Measurements from ENCODE around the gene DISP3.
A peak's percentile ranks its signal among the peaks of the same experiment; 100 is the strongest.

The DISP3 gene

DNA sequence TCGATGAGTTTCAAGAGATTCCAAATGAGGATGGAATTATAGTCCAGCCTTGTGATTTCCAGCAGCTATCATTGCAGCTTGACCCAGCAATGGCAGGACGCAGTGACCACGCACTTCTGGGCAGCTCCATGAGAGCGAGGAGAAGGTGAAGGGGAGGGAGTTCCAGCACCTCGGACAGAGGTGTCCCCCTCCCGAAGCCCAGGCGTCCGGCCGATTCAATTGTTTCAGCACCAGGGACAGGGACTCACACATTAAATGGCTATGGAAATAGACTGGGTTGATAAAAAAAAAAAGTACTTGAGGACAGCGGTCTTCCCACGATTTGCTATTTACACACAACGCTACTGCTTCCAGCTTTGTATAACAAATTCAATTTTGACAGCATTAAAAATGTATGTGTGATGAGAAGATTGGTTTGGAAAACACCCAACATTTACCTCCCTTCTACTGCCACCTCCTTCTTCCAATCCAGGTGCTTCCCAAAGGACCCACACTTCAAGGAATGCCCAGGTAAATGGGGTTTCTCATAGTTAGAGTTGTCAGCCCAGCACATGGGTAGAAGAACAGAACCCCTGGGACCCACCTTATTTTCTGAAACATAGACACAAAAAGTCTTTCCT lies 71.8 kb downstream of the DISP3 start:
- DNase-seq, result no peak

DNA sequence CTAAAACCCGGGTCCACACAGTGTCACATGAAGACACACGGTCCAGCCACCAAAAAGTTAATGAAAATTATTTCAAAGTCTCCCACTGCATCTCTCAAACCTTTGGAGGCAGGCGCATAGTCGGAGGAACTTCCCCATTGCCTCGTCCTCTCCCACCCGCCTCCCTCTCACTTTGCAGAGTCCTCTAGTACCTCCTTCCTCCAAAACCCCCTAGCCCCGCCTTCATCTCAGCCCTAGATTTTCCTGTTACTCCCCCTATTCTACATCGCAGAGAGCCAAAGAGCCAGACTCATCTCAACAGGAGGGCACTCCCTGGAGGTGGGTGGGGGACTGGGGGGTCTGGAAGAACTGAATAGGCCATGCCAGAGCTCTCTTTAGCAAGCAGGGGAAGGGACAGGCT lies 79.3 kb downstream of the DISP3 start:
- no peak for DNase-seq

DNA sequence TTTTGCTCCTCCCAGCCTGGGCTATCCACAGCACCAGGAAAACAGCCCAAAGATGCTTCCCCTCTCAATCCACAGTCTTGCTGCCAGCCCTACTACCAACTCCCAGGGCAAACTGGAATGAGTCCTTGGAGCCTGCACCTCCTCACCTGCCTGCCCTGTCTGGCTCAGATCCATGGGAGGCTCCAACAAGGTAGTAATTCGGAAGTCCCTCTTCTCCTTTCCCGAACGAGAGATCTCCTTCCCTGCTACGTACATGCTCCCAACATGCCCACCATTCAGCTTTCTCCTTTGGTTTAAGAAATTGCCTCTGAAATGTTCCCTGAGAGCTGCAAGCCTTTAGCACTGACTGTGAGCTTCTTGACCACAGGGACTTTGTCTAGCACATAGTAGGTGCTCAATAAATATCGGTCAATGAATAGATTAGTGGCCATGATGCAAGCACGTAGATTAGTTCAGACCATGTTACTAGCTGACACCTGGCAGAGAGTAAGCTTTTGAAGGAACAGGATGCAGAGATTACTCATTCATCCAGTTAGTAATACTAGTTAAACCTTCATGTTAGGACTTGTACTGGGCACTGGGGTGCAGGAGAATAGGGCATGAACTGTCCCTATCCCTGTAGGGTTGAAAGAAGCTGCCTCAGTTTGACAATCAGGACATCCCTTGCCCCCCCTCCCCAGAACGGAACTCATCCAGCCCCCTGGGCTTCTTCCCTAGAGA lies 80.1 kb downstream of the DISP3 start:
- DNase-seq, result no peak

DNA sequence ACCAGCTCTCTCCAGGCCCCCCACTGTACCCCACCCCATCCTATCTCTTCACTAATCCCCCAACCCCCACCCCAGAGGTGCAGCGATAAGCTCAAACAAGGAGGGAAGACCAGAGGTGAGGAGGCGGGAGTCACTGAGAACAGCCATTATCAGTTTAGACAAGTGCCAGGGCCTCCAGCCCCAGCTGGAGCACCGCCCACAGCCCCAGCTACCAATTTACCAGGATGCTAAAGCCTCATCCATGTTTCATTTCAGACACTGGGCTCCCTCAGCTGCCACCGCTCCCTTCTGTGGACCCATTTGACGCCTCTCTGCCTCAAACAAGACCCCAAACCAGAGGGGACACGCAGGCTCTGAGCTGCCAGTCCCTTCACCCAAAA lies 80.6 kb downstream of the DISP3 start:
- DNase-seq, result no peak

DNA sequence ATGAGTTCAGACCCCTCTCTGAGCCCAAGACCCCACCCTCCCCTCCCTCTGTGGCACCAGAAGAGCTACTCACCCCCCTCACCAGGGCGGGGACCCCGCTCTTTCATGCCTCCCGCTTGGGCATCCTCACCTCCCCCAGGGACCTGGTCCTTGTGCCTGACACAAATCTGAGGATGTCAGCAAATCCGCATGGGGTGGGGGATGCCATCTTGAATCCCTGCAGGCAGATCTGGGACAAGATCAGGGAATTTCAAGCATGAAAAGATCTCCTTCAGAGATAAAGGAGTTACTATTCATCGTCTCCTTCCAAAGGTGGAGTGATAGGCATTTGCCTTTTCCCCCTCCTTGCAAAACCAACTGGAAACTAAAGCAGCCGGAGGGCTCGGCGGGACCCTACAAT lies 81.1 kb downstream of the DISP3 start:
- DNase-seq, result no peak

DNA sequence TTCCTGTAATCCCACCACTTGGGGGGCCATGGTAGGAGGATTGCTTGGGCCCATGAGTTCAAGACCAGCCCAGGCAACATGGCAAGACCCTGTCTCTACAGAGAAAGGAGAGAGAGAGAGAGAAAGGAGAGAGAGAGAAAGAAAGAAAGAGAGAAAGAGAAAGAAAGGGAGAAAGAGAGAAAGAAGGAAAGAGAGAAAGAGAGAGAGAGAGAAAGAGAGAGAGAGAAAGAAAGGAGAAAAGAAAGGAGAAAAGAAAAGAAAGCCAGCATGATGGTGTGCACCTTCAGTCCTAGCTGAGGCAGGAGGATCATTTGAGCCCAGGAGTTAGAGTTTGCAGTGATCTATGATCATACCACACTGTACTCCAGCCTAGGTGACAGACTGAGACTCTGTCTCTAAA lies 82.8 kb downstream of the DISP3 start:
- DNase-seq, result no peak

DNA sequence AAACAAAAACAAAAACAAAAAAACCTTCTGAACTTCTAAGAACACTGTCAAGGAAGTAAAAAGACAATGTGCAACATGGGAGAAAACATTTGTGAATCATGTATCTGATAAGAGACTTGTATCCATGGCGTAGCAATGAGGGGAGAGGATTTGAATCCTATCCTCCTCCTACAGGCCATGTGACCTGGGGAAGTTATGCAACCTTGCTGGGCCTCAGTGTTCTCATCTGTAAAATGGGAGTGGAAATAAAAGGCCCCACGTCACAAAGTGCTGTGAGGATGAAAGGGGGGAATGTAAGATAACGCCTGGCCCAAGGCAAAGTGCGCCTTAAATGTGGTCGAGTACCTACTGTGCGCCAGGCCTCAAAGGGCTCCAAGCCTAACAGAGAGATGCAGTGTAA lies 83.7 kb downstream of the DISP3 start:
- no peak for DNase-seq

DNA sequence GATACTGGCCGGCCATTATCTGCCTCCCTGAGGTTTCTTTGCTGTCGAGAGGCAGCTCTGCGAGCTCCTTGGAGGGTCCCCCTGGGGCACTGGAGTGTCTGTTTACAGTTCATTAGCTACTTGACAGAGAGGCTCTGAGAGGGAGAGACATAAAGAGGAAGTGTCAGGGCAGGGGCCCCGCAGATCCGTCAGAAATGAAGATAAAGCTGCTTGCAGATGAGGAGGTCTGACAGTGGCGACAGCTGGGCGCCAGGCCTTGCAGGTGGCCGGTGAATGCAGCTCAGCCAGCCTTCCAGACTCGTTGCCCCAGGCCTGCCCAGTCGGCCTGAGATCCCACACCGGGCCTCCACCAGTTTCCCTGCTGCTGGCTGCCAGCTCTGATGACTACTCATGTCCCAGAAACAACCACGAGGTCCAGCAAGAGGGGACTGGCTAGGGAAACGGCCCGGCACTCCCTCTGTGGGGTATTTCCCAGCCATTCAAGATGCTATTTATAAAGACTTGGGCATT lies 84.7 kb downstream of the DISP3 start:
- peak; percentile 54 for DNase-seq

DNA sequence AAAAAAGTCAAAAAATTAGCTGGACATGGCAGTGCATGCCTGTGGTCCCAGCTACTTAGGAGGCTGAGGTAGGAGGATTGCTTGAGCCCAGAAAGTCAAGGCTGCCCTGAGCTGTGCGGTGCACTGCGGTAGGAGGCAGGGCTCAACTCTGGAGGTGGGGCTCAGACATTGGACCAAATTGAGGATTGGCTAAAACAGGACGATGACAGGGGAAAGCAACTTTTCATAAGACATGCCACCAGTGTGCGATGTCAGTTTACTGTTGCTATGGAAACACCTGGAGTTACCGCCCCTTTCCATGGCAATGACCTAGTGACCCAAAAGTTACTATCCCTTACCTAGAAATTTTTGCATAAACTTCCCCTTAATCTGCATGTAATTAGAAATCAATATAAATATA lies 85.3 kb downstream of the DISP3 start:
- DNase-seq, result no peak

DNA sequence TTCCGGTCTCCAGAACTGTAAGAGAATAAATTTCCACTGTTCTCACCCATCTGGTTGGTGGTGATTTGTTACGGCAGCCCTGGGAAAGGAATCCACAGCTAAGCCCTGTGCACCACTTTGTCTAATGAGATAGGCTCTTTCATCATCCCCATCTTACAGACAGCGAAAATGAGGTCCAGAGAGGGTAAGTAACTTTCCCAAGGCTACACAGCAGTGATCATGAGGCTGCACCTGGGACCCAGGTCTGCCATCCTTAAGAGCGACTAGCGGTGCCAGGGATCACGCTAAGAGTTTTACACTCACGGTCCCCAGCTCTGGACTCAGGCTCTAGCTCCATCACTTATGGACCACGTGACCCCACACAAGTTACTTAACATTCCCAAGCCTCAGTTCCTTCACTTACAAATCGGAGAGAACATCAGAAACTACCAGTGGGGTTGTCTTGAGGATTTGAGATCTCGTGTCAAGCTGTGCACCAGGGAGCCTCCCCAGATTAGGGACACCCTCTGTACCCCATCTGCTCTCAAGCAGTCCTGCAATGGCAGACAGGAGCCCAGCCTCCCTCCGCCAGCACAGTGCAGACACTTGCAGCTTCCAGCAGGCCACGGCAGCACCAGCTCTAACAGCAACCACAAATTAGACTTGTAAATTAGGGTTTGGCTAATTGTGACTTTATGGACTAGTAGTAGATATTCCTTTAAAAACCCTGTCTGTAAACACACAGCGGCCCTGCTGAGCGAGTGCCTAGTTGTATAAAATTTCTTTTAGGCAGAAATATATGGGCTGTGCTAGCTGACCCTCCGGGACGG lies 87.3 kb downstream of the DISP3 start:
- no peak for DNase-seq

DNA sequence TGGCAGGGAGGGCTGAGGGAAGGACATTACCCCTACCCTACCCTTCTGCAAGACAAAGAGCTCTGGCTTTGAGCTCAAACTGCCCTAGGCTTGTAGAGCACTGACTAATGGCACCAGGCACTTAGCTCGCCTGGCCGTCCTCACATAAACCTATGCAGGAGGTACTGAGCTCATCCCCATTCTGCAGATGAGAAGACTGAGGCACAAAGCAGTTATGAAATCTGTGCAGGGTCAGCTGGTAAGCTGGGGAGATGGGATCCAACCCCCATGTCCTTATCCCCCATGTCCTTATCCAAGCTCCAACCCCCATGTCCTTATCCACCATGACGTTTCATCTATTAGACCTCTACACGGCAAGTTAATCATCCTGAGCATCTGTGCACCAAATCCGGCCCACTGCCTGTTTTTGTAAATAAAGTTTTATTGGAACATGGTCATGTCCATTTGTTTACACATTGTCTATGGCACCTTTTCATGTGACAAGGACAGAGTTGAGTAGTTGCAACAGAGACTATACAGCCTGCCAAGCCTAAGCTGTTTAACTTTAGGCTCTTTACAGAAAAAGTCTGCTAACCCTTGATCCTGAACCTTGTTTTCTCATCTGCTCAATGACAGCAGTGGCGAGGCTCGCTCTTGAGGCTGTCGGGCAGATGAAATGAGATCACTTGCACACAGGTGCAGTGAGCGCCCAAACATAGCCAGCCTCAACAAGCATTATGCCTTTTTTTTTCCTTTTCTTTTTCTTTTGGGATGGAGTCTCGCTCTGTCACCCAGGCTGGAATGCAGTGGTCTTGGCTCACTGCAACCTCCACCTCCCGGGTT lies 88.5 kb downstream of the DISP3 start:
- no peak for DNase-seq

DNA sequence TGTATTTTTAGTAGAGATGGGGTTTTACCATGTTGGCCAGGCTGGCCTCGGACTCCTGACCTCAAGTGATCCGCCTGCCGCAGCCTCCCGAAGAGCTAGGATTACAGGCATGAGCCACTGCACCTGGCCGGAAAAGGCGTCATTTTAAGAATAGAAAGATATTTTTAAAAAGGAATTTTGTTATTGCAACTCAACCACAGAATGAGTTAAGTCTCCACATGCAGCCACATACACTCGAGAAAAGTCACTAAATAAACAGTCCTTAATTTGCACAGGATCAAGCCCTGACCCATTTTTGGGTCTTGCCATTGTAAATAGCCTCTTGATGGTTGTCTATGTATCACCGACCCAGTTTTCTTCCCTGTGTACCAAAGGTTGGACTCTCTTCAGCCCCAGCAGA lies 89.7 kb downstream of the DISP3 start:
- DNase-seq, result no peak

DNA sequence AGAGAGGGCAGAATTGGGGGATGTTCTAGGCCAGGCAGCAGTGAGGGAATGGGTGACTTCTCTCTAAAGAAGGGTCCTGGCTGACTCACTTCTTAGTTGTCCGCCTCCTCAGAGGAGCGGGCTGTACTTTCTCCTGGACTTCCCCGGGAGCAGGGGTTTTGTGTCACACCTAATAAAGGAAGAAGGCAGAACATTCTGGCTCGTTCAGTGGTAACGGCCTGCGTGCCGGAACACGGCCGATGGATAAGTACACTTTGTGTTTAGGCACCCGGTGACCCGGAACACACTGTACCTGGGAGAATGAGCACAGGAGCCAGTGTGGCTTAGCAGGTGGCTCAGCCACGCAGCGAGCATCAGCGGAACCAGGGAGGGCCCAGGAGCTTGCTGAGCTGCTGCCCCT lies 90.6 kb downstream of the DISP3 start:
- no peak for DNase-seq

DNA sequence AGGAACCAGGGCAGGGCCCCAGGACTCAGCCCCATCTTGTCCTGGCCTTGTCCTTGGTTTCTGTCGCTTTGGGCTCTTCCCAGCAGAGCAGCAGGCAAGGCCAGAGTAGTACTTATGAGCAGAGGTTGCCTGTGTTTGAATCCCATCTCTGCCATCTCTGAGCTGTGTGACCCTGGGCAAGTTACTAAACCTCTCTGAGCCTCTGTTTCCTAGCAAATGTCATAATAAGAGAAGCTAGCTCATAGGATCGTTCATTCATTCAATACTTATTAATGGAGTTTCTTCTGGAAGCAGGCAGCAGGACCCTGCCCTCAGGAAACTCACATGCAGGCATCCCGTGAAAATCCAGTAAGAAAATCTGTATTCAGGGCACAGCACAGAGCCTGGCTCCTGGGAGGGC lies 91.0 kb downstream of the DISP3 start:
- no peak for DNase-seq

DNA sequence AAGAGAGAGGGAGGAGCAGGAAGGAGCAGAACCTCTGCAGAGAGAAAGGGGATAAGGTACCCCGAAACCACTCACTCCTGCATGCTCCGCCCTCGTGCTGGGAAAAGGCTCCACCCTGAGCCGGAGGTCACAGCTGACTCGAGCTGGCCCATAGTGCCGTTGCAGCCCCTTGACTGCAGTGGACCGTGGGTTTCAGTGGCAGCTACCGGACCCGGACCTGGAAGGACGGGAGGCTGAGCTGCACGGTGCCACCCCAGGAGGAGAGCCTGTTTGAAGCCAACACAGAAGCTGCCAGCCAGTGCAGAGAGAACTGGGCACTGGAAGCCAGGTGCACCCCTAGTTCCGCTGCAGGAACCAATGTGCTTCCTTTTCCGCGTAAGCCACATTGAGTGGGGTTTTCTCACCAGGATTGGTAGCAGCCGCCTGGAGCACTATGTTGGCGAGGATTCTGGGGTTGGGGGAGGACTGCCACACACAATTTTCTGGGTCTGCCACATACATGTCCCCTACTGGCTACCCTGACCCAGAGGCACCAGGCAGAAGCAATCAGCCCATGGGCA lies 91.9 kb downstream of the DISP3 start:
- DNase-seq, result no peak

DNA sequence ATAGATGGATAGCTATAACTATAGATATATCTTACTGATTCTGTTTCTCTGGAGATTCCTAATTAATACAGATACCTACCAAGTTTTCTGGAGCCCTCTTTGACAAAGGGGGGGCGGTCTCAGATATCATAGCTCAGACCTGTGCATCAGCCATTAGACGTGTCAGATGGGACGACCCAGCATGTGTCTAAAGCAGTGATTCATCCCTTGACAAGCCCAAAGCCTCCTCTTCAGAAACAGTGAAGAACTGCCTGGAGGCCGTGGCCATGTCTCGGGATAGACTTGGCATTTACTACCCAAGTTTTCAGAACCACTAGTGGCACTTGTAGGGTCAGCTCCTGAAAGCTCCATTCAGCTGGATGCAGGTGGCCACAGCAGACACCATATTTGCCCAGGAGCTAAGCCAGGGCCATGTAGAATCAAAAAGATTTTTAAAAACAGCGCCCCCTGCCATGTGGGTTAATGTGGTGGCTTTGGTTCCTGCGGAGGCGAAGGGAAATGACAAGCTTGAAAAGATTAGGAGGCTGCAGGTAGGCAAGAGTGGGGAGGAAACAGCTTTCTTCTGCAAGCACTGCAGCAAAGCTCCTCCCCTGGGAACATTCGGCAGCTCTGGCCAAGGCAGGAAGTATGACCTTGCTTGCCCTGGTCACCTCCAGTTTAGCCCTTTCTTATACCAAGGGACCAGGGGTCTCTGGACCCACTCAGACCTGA lies 93.1 kb downstream of the DISP3 start:
- no peak for DNase-seq

DNA sequence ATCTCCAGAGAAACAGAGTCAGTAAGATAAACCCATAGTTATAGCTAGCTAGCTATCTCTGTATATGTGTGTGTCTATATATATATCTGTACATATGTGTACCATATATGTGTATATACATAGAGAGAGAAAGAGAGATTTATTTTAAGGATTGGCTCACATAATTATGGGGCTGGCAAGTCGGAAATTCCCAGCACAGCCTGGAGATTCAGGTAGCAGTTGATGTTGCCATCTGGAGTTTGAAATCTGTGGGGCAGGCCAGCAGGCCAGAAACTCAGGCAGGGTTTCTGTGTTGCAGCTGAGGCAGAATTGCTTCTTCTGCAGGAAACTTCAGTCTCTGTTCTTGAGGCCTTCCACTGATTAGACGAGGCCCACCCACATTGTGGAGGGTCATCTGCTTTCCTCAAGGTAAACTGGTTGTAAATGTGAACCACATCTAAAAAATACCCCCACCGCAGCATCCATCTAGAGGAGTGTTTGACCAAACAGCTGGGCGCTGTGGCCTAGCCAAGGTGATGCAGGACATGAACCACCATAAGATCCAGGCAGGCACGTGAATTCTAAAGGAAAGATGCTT lies 94.2 kb downstream of the DISP3 start:
- DNase-seq, result no peak

DNA sequence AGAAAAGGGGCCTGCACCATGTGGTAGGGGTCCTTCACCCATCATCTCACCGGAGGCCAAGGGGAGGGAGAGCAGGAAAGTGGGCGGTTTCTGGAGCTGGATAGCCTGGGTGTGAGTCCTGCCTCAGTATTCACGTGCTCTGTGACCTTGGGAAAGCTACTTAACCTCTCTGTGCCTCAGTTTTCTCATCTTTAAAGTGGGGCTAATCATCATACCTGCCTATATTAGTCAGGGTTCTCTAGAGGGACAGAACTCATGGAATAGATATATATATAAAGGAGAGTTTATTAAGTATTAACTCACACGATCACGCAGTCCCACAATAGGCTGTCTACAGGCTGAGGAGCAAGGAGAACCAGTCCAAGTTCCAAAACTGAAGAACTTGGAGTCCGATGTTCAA lies 96.6 kb downstream of the DISP3 start:
- no peak for DNase-seq

DNA sequence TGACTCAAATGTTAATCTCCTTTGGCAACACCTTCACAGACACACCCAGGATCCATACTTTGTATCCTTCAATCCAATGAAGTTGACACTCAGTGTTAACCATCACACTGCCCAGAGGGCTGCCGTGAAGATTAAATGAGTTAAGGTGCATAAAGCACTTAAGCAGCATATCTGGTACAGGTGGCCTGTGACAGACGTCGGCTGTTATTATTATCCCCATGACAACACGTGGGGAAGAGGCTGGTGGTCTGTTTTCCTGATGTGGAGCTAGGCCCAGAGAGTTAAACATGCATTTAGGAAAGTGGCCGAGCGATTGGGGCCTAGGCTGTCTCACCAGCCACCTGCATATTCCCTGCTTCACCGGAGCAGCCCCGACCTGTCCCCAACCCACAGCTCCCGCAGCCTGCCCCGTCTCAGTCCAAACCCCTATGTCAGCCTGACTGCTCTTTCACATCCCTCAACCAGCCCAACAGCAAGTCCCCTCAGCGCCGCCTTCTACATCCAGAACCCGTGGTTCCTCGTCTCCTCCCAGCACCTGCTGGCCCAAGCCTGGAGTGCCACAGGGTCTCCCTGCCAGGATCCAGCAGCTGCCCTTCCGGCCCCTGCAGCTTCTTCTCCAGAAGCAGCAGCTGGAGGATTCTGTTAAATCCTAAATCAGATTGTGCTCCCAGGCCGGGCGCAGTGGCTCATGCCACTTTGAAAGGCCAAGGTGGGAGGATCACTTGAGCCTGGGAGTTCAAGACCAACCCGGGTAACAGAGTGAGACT lies 97.3 kb downstream of the DISP3 start:
- no peak for DNase-seq

DNA sequence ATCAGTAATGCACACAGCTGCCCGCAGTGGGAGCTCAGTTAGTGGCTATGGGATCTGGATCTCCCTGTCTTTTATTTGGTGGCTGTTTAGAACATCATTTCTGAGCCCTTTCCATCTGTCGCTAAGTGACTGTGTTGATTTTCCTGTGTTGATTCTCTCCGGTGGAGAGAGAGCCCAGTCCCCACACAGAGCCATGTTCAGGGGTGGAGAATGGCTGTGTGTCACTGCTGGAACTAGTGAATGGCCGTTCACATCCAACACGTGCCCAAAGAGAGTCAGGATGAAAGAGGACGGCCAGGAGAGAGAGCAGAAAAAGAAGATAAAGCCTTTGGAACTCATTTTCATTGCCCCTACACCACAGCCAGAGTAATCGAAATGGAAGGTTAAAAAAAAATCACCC lies 99.0 kb downstream of the DISP3 start:
- no peak for DNase-seq

DNA sequence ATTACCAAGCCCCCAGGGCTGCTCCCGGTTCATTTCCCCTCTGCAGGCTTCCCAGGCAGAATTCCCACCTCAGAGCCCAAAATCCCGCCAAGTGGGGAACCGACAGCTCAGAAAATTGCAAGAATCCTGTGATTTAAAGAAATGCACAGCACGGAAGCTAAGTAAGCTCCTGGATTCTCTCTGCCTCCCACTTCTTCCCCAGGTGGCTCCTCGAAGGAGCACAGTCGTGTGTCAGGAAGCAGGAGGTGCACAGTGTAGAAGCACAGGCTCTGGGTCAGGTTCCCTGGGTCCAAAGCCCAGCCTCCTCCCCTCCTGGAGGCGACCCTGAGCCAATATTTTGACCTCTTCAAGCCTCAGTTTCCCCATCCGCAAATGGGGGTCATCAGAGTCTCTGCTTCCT lies 100.6 kb downstream of the DISP3 start:
- DNase-seq, result no peak

Data from NCI-H1417 treated with DMSO at 0.1 percent for 48 hours (cell line).